Loucy (cell line): ENCODE measurements around the gene ZNF418.

ENCODE experiments used
- H2AFZ ChIP-seq: fragments of 200-600 bp; sonication (generic); 2 replicates; pipeline ENCODE4 v1.6.0; 2016; ENCODE audit warnings: antibody characterized with exemption, mild to moderate bottlenecking, low read length, moderate library complexity
- H3F3A ChIP-seq: fragments of 200-600 bp; 2 replicates; pipeline ENCODE4 v1.6.0; 2016; ENCODE audit warnings: antibody characterized with exemption, low read depth, mild to moderate bottlenecking
- H3K27me3 ChIP-seq: fragments of 200-600 bp; sonication (generic); 2 replicates; pipeline ENCODE4 v1.6.1; 2014; ENCODE audit warnings: low read length, mild to moderate bottlenecking; ENCODE audit not compliant: insufficient read depth, poor library complexity, severe bottlenecking
- H3K36me3 ChIP-seq: fragments of 200-600 bp; sonication (generic); 2 replicates; pipeline ENCODE4 v1.6.1; 2016; ENCODE audit warnings: low read length; ENCODE audit not compliant: insufficient read depth
- H3K4me1 ChIP-seq: fragments of 200-600 bp; sonication (generic); 2 replicates; pipeline ENCODE4 v1.5.1; 2014; ENCODE audit warnings: low read length, mild to moderate bottlenecking; ENCODE audit not compliant: insufficient read depth, poor library complexity, severe bottlenecking
- H3K4me2 ChIP-seq: fragments of 200-600 bp; sonication (generic); 2 replicates; pipeline ENCODE4 v1.6.0; 2014; ENCODE audit warnings: antibody characterized with exemption, low read length, low read depth, mild to moderate bottlenecking; ENCODE audit not compliant: poor library complexity, severe bottlenecking
- H3K4me3 ChIP-seq: fragments of 200-600 bp; sonication (generic); 2 replicates; pipeline ENCODE4 v1.5.1; 2014; ENCODE audit warnings: low read length, mild to moderate bottlenecking, mixed read lengths; ENCODE audit not compliant: poor library complexity, severe bottlenecking
- H3K79me2 ChIP-seq: fragments of 200-600 bp; sonication (generic); 2 replicates; pipeline ENCODE4 v1.6.1; 2014; ENCODE audit warnings: low read length; ENCODE audit not compliant: insufficient read depth
- H3K9ac ChIP-seq: fragments of 200-600 bp; sonication (generic); 2 replicates; pipeline ENCODE4 v1.6.0; 2014; ENCODE audit warnings: mild to moderate bottlenecking, low read depth, low read length, moderate library complexity; ENCODE audit not compliant: poor library complexity, severe bottlenecking
- H3K9me2 ChIP-seq: fragments of 200-600 bp; sonication (generic); replicated peaks from 2 replicates; pipeline ENCODE4 v1.6.1; 2016; ENCODE audit warnings: low read depth, low read length, mixed read lengths
- H3K9me3 ChIP-seq: fragments of 200-600 bp; sonication (generic); 2 replicates; pipeline ENCODE4 v1.6.1; 2014; ENCODE audit warnings: mild to moderate bottlenecking, antibody characterized with exemption, low read length, low read depth; ENCODE audit not compliant: insufficient read depth
- H4K20me1 ChIP-seq: fragments of 200-600 bp; sonication (generic); 2 replicates; pipeline ENCODE4 v1.6.0; 2014; ENCODE audit warnings: antibody characterized with exemption, low read length, mild to moderate bottlenecking; ENCODE audit not compliant: insufficient read depth, poor library complexity, severe bottlenecking
- EZH2phosphoT487 ChIP-seq: fragments of 200-600 bp; IDR thresholded peaks from 2 replicates; pipeline ENCODE4 v1.6.1; 2018; ENCODE audit warnings: antibody characterized with exemption, mild to moderate bottlenecking, moderate library complexity, borderline replicate concordance
- TF ChIP-seq, protein P1 (sequence below): fragments of 200-600 bp; sonication (generic); conservative IDR thresholded peaks from 2 replicates; pipeline ENCODE4 v1.5.1; 2014; ENCODE audit warnings: mild to moderate bottlenecking, antibody characterized with exemption, low read length

The ZNF418 gene

GRCh38 chr19:57964761-57965160, 29.6 kb upstream of the ZNF418 start:
- TF ChIP-seq EZH2phosphoT487 = no peak
- TF ChIP-seq, protein P1, sequence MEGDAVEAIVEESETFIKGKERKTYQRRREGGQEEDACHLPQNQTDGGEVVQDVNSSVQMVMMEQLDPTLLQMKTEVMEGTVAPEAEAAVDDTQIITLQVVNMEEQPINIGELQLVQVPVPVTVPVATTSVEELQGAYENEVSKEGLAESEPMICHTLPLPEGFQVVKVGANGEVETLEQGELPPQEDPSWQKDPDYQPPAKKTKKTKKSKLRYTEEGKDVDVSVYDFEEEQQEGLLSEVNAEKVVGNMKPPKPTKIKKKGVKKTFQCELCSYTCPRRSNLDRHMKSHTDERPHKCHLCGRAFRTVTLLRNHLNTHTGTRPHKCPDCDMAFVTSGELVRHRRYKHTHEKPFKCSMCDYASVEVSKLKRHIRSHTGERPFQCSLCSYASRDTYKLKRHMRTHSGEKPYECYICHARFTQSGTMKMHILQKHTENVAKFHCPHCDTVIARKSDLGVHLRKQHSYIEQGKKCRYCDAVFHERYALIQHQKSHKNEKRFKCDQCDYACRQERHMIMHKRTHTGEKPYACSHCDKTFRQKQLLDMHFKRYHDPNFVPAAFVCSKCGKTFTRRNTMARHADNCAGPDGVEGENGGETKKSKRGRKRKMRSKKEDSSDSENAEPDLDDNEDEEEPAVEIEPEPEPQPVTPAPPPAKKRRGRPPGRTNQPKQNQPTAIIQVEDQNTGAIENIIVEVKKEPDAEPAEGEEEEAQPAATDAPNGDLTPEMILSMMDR = no peak

GRCh38 chr19:57961785-57962184, 26.6 kb upstream of the ZNF418 start:
- Histone ChIP-seq H3K9me3 (peaks cover 16% of the 10 kb centered on the region; the same call in 1 of the 2 replicates), H3K4me3 (no peak overlapping the region), H3K9ac (no peak overlapping the region), H3K9me2 (no peaks in the 10 kb centered on the region), H3K27me3 (no peaks in the 10 kb centered on the region), H3F3A (no peaks in the 10 kb centered on the region), H3K4me2 (no peak overlapping the region), H3K79me2 (no peaks in the 10 kb centered on the region), H3K36me3 (no peaks in the 10 kb centered on the region), H4K20me1 (no peaks in the 10 kb centered on the region), H3K4me1 (no peaks in the 10 kb centered on the region), H2AFZ (no peak overlapping the region)
- TF ChIP-seq EZH2phosphoT487 = no peak
- TF ChIP-seq, protein P1 = no peak

More at GRCh38 chr19:57964761-57965160, 29.6 kb upstream of the ZNF418 start:
- no peak overlapping the region for H3K4me2 ChIP-seq
- no peaks in the 10 kb centered on the region for H3K79me2 ChIP-seq
- H3K9me2 ChIP-seq = no peaks in the 10 kb centered on the region
- H3K9me3 ChIP-seq = peaks cover 17% of the 10 kb centered on the region; the same call in 1 of the 2 replicates
- no peak overlapping the region for H2AFZ ChIP-seq
- H3K4me1 ChIP-seq = no peaks in the 10 kb centered on the region
- H3F3A ChIP-seq = no peaks in the 10 kb centered on the region
- H3K4me3 ChIP-seq = no peak overlapping the region
- no peaks in the 10 kb centered on the region for H3K36me3 ChIP-seq
- no peaks in the 10 kb centered on the region for H4K20me1 ChIP-seq
- no peaks in the 10 kb centered on the region for H3K27me3 ChIP-seq
- H3K9ac ChIP-seq = no peak overlapping the region

- TF ChIP-seq, protein P1 = no peak
- TF ChIP-seq EZH2phosphoT487 = no peak
- Histone ChIP-seq H3K36me3 (no peaks in the 10 kb centered on the region), H2AFZ (no peak overlapping the region), H3K4me3 (no peak overlapping the region), H3K27me3 (no peaks in the 10 kb centered on the region), H3K9me2 (no peaks in the 10 kb centered on the region), H3K9me3 (peaks cover 21% of the 10 kb centered on the region; the same call in 1 of the 2 replicates), H4K20me1 (no peaks in the 10 kb centered on the region), H3F3A (no peaks in the 10 kb centered on the region), H3K4me1 (no peaks in the 10 kb centered on the region), H3K4me2 (no peak overlapping the region), H3K79me2 (no peaks in the 10 kb centered on the region), H3K9ac (no peak overlapping the region)
Observed at GRCh38 chr19:57954996-57955395, 19.8 kb upstream of the ZNF418 start.
